Upper lobe of right lung (tissue), 1 donor: ENCODE data around the gene PTPN9. TPM values are rescaled to one million over a fixed set of nuclear protein-coding genes. Genes with fewer than 3 reads are reported as not detected.

Experiments used
- ATAC-seq: fragments of 200-7000 bp; cut with Tn5 transposase; one replicate; pipeline ENCODE4 v1.9.1; 2020; ENCODE audit warnings: mild to moderate bottlenecking, moderate library complexity
- DNase-seq: peaks from one replicate; pipeline ENCODE4 v3.0.0-alpha.2; 2020
- H3K27ac ChIP-seq: fragments of 200-600 bp; one replicate; pipeline ENCODE4 v1.8.0; 2022
- H3K27me3 ChIP-seq: fragments of 200-600 bp; one replicate; pipeline ENCODE4 v1.8.0; 2022; ENCODE audit warnings: mild to moderate bottlenecking
- H3K36me3 ChIP-seq: fragments of 200-600 bp; one replicate; pipeline ENCODE4 v1.8.0; 2022
- H3K4me1 ChIP-seq: fragments of 200-600 bp; one replicate; pipeline ENCODE4 v1.8.0; 2022
- H3K4me3 ChIP-seq: fragments of 200-600 bp; one replicate; pipeline ENCODE4 v1.8.0; 2022; ENCODE audit warnings: mild to moderate bottlenecking
- H3K9me3 ChIP-seq: fragments of 200-600 bp; one replicate; pipeline ENCODE4 v1.8.0; 2022
- intact Hi-C: fragments of 100-400 bp; cut with DNase I; formaldehyde crosslinking; loops from one replicate; pipeline ENCODE4 v1.11.0; 2022
- long read RNA-seq: library from polyadenylated mRNA; unstranded; transcript quantifications from one replicate; pipeline ENCODE4 v2.0.0, GENCODE V29; 2021
- total RNA-seq: library from RNA; stranded (reverse); fragmentation: NEBNext Ultra II Directional; extraction: Animal tissue kit (Norgen Biotek cat#: 25700); gene quantifications from one replicate; pipeline ENCODE4 v1.2.1, GENCODE V29; 2021
- TF ChIP-seq, protein P1 (sequence below): fragments of 200-600 bp; IDR thresholded peaks from one replicate; pipeline ENCODE4 v1.8.0; 2022; ENCODE audit warnings: antibody characterized with exemption
- donor health status: DM: no; HTN: yes; CAD: no; lungs with severe emphysema.

Gene PTPN9
- 26.0 TPM for total RNA-seq
- long read RNA-seq, full-length matches to known transcripts, result 92 of 108 reads
- long read RNA-seq, partial matches to known transcripts, result 5 of 108 reads
- long read RNA-seq, other reads (novel, unspliced or antisense), result 11 of 108 reads

DNA sequence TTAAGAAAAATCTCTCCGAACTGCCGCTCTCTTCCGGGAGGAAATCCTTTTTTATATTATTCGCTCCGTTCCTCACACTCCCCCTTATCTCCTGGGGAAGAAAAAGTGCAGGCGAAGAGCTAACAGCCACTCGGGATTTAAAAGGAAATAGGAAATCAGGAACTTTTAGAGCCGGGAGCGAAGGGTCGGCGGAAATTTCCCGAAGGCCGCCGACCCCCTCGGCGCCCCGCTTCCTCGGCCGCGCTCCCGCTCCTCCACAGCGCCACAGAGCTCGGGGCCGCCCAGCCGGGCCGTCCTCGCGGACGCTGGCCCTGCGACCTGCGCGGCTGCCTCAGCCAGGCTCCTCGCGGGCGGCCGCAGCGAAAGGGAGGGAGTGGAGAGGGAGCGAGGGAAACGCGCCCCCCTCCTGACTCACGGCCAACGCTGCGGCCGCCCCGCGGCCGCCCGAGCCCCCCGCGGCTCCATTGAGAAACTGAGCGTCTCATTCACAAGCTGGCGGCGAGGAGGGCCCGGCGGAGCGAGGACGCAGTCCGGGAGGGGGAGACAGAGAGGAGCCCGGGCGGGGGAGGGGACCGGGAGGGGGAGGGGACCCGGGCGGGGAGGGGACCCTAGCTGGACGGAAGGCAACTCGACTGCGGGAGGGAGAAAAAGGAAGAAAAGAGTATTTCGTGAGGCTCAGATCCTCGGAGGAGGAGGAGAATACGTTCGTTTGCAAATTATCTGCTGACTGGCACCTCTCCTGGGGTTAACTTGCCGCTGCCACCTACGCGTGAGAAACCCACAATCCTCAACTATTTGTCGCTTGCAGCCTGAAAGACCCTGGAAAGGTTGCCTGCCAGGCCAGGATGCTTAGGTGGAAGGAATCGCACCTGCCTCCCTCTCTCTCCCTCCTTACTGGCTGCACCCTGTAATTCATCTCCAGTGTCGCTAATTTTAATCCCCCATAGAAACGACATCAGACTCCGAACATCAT is at the start of gene PTPN9:
Gene PTPN9, minus strand, starts transcription at position 368 of the 973 bp plus-strand sequence. CDS start 539 bp downstream, outside the sequence.
- H3K4me3 ChIP-seq, result peak within 1 kb of the TSS; percentile 90
- intact Hi-C loops, result no loop called here
- ATAC-seq (peak; percentile 92), DNase-seq (peak; percentile 90)
- peaks cover 10% of the 10 kb centered on the region for H3K4me1 ChIP-seq
- no peaks in the 10 kb centered on the region for H3K36me3 ChIP-seq
- H3K27ac ChIP-seq, result peak within 1 kb of the TSS; percentile 93
- TF ChIP-seq, protein P1, sequence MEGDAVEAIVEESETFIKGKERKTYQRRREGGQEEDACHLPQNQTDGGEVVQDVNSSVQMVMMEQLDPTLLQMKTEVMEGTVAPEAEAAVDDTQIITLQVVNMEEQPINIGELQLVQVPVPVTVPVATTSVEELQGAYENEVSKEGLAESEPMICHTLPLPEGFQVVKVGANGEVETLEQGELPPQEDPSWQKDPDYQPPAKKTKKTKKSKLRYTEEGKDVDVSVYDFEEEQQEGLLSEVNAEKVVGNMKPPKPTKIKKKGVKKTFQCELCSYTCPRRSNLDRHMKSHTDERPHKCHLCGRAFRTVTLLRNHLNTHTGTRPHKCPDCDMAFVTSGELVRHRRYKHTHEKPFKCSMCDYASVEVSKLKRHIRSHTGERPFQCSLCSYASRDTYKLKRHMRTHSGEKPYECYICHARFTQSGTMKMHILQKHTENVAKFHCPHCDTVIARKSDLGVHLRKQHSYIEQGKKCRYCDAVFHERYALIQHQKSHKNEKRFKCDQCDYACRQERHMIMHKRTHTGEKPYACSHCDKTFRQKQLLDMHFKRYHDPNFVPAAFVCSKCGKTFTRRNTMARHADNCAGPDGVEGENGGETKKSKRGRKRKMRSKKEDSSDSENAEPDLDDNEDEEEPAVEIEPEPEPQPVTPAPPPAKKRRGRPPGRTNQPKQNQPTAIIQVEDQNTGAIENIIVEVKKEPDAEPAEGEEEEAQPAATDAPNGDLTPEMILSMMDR, result peak; percentile 56
- H3K27me3 ChIP-seq, result no peaks in the 10 kb centered on the region
- H3K9me3 ChIP-seq, result no peaks in the 10 kb centered on the region

DNA sequence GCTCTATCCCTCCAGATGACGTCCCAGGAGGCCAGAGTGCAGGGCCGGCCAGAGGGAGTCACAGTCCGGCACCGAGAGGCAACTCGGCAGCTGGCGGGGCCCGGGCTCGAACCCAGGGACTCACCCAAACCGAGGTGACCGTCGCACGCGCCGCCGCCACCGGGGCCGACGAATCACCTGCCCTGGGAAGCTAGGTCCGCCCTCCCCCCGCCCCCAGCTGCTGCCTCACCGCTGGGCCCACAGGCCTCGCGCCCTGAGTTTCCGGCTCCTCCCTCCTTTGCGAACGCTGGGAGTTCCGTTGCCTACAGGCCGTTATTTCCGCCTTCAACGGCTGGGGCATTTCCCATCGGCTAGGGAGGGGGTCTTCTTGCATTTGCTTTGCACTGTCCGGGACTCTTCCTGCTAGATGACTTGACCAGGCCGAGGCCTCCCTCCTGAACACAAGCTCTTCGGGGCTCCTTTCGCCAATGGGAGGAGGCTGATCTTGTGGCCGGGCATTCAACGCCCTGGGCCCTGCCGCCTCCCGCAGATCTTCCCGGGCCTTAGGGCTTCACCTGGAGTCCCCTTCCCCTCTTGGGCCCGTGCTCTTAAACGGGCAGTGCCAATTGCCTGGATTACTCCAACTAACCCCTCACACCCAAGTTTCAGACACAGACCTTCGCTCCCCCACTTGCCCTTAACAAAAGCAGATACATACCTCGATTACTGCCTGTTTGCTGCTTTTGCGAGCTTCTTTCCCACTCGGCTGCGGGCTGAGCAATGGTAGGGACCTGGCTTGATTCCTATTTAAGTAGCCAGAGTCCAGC is 46.6 kb upstream of the PTPN9 start, which contains the start of gene SNUPN:
Gene SNUPN, minus strand, starts transcription at position 184 of the 806 bp plus-strand sequence. CDS start 4,674 bp downstream, outside the sequence.
- no peaks in the 10 kb centered on the region for H3K36me3 ChIP-seq
- H3K27me3 ChIP-seq, result no peaks in the 10 kb centered on the region
- H3K4me3 ChIP-seq, result peak within 1 kb of the TSS; percentile 92
- H3K27ac ChIP-seq, result peak within 1 kb of the TSS; percentile 95
- no peaks in the 10 kb centered on the region for H3K9me3 ChIP-seq
- DNase-seq (peak; percentile 97), ATAC-seq (peak; percentile 97)
- intact Hi-C loops, result no loop called here
- peaks cover 14% of the 10 kb centered on the region for H3K4me1 ChIP-seq
- TF ChIP-seq, protein P1, result no peak

DNA sequence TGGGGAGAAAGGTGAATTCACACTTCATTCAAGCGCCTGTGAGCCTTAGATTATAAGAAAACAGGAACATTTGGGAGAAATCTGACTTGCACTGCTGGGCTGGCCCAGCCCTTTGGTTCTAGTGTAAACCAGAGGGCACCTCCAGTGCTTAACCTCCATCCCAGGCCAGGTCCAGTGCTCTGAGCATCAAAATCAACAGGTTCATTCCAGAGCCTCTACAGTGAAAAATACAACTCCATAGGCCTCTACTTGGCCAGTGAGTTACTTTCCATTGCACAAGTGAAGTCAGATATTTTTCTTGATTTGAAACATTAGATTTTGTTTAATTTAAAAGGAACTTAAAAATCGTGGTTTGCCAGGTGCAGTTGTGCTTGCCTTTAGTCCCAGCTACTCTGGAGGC is 43.4 kb upstream of the PTPN9 start:
- Histone ChIP-seq H3K4me1 (peaks cover 25% of the 10 kb centered on the region), H3K27ac (peak overlapping the region; percentile 11), H3K4me3 (no peak overlapping the region), H3K9me3 (no peaks in the 10 kb centered on the region), H3K36me3 (peaks cover 27% of the 10 kb centered on the region), H3K27me3 (no peaks in the 10 kb centered on the region)
- TF ChIP-seq, protein P1, result no peak
- no peak for ATAC-seq
- intact Hi-C loops, result no loop called here
- no peak for DNase-seq

DNA sequence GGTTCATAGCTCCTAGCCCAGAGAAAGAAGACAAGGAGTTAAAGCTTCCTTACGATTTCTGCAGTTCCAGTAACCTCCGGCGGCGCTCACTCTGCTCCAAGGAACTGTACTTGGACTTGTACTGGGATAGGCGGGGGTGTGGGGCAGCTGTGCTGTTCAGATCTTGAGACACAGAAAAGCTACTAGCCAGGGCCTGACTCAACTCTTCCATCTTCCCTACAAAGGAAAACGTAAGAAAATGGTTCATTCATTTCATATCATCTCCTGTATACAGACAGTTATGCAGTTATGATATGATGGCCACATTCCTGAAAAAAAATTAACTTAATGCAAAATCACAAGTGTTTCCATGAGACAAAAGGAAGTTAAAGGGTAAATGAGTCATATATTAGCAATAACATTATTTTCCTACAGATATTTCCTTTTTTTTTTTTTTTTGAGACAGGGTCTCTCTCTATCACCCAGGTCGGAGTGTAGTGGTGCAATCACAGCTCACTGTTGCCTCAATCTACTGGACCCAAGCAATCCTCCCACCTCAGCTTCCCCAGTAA is 41.8 kb upstream of the PTPN9 start:
- ATAC-seq (peak; percentile 54), DNase-seq (peak; percentile 76)
- TF ChIP-seq, protein P1, result peak; percentile 31
- Histone ChIP-seq H3K36me3 (peaks cover 43% of the 10 kb centered on the region), H3K27ac (peak overlapping the region; percentile 72), H3K27me3 (no peaks in the 10 kb centered on the region), H3K9me3 (no peaks in the 10 kb centered on the region), H3K4me3 (peak overlapping the region; percentile 12), H3K4me1 (peaks cover 21% of the 10 kb centered on the region)
- intact Hi-C loops, result no loop called here
